Tibial artery (tissue), 4 donors: ENCODE measurements around the gene ZNF385B.

Experiments
- DNase-seq, 2 donors: peaks; one replicate each; pipeline ENCODE4 v3.0.0-alpha.2; 2019
- H3K27ac ChIP-seq, 2 donors: fragments of 200-600 bp; sonication (generic) in 1 of 2; 1 replicate in 1 of 2; 2 replicates in 1 of 2; pipeline ENCODE4 v1.5.1; 2018 to 2019; ENCODE audit warnings: mild to moderate bottlenecking in 1 of 2
- H3K27me3 ChIP-seq, 2 donors: fragments of 200-600 bp; sonication (generic) in 1 of 2; one replicate each; pipeline versions ENCODE4 v1.5.1 to v1.6.0; 2016 to 2019
- H3K36me3 ChIP-seq, 3 donors: fragments of 200-600 bp; sonication (generic) in 2 of 3; one replicate each; pipeline ENCODE4 v1.5.1; 2016 to 2019; ENCODE audit warnings: mild to moderate bottlenecking in 2 of 3
- H3K4me1 ChIP-seq, 4 donors: fragments of 200-600 bp; sonication (generic) in 2 of 4; 1 replicate in 3 of 4; 2 replicates in 1 of 4; pipeline ENCODE4 v1.5.1; 2016 to 2019
- H3K4me3 ChIP-seq, 2 donors: fragments of 200-600 bp; sonication (generic) in 1 of 2; 1 replicate in 1 of 2; 2 replicates in 1 of 2; pipeline ENCODE4 v1.5.1; 2018 to 2019; ENCODE audit warnings: mild to moderate bottlenecking in 2 of 2
- H3K9me3 ChIP-seq, 3 donors: fragments of 200-600 bp; sonication (generic) in 1 of 3; one replicate each; pipeline ENCODE4 v1.5.1; 2016 to 2019
- intact Hi-C: fragments of 100-400 bp; cut with DNase I; formaldehyde crosslinking; loops from one replicate; pipeline ENCODE4 v1.15.0; 2023; ENCODE audit warnings: low total_unique reads
- TF ChIP-seq, protein P1 (sequence below), 2 experiments: fragments of 200-600 bp in 1 of 2; fragments of 450-650 bp in 1 of 2; IDR thresholded peaks; one replicate each; pipeline ENCODE4 v1.5.1; 2017 to 2019; ENCODE audit warnings: antibody characterized with exemption in 2 of 2, mild to moderate bottlenecking in 1 of 2, moderate library complexity in 1 of 2

Gene ZNF385B

GRCh38 chr2:179669196-179669595 lies 192.2 kb downstream of the ZNF385B start:
- H3K9me3 ChIP-seq, result no peaks in the 10 kb centered on the region
- no peak overlapping the region for H3K4me3 ChIP-seq
- no peaks in the 10 kb centered on the region for H3K4me1 ChIP-seq
- no peaks in the 10 kb centered on the region for H3K36me3 ChIP-seq
- intact Hi-C loops, result no loop called here
- no peak for DNase-seq
- H3K27ac ChIP-seq, result no peak overlapping the region
- no peaks in the 10 kb centered on the region for H3K27me3 ChIP-seq
- TF ChIP-seq, protein P1, sequence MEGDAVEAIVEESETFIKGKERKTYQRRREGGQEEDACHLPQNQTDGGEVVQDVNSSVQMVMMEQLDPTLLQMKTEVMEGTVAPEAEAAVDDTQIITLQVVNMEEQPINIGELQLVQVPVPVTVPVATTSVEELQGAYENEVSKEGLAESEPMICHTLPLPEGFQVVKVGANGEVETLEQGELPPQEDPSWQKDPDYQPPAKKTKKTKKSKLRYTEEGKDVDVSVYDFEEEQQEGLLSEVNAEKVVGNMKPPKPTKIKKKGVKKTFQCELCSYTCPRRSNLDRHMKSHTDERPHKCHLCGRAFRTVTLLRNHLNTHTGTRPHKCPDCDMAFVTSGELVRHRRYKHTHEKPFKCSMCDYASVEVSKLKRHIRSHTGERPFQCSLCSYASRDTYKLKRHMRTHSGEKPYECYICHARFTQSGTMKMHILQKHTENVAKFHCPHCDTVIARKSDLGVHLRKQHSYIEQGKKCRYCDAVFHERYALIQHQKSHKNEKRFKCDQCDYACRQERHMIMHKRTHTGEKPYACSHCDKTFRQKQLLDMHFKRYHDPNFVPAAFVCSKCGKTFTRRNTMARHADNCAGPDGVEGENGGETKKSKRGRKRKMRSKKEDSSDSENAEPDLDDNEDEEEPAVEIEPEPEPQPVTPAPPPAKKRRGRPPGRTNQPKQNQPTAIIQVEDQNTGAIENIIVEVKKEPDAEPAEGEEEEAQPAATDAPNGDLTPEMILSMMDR (IDR thresholded peaks at IDR 0.05), result no peak

DNA sequence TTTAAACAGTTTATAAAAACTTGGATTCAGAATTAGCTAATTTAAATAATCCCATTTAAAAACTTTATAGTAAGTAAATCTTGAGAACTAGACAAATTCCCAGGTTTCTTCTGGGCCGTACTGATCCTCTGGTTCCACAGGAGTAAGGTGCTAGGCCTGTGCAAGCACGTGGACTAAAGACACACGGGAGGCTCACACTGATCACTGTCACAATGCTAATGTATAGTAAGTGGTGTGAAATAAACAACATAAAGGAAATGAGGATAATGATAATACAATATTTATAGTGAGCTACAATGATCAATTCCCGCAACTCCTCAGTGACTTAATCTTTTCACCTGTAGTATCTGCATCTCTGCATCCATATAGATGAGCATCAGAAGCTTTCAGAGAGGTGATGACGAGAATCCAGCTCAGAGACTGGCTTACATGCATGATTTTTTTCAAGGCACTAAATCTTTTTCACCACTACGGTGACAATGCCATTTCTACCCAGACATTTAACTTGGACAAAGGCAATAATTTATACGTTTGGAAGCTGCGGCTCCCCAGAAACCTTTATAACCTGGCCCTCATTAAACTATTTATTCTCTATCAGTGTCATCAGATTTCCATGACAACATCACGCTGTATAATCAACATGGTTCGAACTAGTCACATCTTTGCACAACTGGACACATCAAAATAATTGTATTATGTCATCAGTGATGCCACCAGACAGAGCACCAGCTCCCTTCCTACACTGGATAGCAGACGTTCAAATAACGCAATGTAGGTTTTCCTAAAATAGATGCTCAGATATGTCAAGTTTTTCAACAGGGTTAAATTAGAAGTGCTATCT lies 196.2 kb downstream of the ZNF385B start:
- Histone ChIP-seq H3K27ac (no peak overlapping the region), H3K4me3 (no peak overlapping the region), H3K36me3 (no peaks in the 10 kb centered on the region), H3K27me3 (no peaks in the 10 kb centered on the region), H3K4me1 (no peaks in the 10 kb centered on the region), H3K9me3 (no peaks in the 10 kb centered on the region)
- TF ChIP-seq, protein P1 (IDR thresholded peaks at IDR 0.05), result no peak
- intact Hi-C loops, result no loop called here
- DNase-seq, result no peak

- Histone ChIP-seq H3K4me1 (no peaks in the 10 kb centered on the region), H3K9me3 (no peaks in the 10 kb centered on the region), H3K4me3 (no peak overlapping the region), H3K36me3 (no peaks in the 10 kb centered on the region), H3K27me3 (no peaks in the 10 kb centered on the region), H3K27ac (no peak overlapping the region)
- TF ChIP-seq, protein P1 (IDR thresholded peaks at IDR 0.05), result no peak
- intact Hi-C loops, result no loop called here
- DNase-seq, result no peak
Observed at GRCh38 chr2:179661986-179662385, 199.4 kb downstream of the ZNF385B start.

DNA sequence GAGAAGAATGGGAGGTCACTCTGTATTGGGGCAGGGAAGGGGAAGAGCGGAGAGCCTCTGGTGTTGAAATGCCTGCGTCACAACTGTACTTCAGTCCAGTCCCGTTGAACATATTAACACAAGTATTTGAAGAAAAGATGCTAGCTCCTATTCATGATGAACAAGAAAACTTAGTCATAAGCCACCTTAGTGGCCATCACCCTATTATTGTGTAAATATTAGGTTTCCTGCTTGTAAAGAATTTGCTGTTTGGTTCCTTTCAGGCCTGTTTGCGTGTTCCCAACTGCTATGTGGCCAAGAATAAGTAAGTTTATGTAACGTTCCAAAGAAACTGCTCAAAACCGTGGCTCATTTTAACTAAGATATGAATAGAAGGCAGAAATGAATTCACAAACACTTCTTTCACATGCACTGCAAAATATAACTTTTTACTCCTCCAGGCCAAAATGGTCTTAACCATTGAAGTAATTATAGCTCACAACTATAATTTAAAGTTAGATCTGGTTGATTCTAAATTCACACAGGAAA lies 204.3 kb downstream of the ZNF385B start:
- Histone ChIP-seq H3K9me3 (no peaks in the 10 kb centered on the region), H3K4me3 (no peak overlapping the region), H3K4me1 (no peaks in the 10 kb centered on the region), H3K36me3 (no peaks in the 10 kb centered on the region), H3K27ac (no peak overlapping the region), H3K27me3 (no peaks in the 10 kb centered on the region)
- intact Hi-C loops, result no loop called here
- TF ChIP-seq, protein P1 (IDR thresholded peaks at IDR 0.05), result no peak
- no peak for DNase-seq

DNA sequence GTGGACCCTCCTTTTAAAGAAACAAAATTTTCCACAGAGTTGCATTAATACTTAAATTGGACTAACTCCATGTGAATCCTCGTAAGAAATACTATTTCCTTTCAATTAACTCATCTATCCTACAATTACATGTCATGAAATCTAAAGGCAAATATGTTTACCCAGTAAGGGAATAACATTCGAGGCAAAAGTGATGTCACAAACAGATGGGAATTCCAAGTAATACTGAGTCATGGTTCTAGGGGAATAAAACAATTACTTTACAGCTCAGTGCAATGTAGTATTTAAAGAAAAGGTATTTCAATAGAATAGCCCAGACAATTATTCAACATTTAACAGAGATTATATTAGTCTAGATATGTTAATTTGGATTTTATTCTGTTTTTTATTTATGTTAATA lies 205.8 kb downstream of the ZNF385B start:
- TF ChIP-seq, protein P1 (IDR thresholded peaks at IDR 0.05), result no peak
- no peaks in the 10 kb centered on the region for H3K27me3 ChIP-seq
- DNase-seq, result no peak
- no peaks in the 10 kb centered on the region for H3K9me3 ChIP-seq
- no peak overlapping the region for H3K4me3 ChIP-seq
- H3K36me3 ChIP-seq, result no peaks in the 10 kb centered on the region
- intact Hi-C loops, result no loop called here
- H3K4me1 ChIP-seq, result no peaks in the 10 kb centered on the region
- H3K27ac ChIP-seq, result no peak overlapping the region
